H1 (cell line): ENCODE data around the gene ERICH2. TPM values are rescaled to one million over a fixed set of nuclear protein-coding genes. Genes with fewer than 3 reads are reported as not detected.

Experiments
- CTCF ChIA-PET: fragments of 300-600 bp; sonication (Branson Sonifier 250); formaldehyde crosslinking; loops from one replicate; lab custom pipeline; 2021; ENCODE audit not compliant: partially characterized antibody; lab: Charles Lee
- POLR2A ChIA-PET: fragments of 300-600 bp; sonication (Branson Sonifier 250); formaldehyde crosslinking; loops from one replicate; lab custom pipeline; 2021; ENCODE audit warnings: inconsistent platforms; ENCODE audit not compliant: partially characterized antibody; lab: Charles Lee
- DNase-seq, 2 experiments: peaks; one replicate each; pipeline versions ENCODE4 v3.0.0 to v3.0.0-alpha.2; 2010 to 2022; ENCODE audit warnings: low spot score in 2 of 2, low read depth in 1 of 2, mixed read lengths in 1 of 2
- FAIRE-seq: peaks from 2 replicates; lab custom pipeline; 2011; peaks lifted over from hg19 to GRCh38; lab: Jason Lieb, UNC
- H2AFZ ChIP-seq: 2 replicates; pipeline ENCODE4 v1.8.1; 2012; ENCODE audit warnings: low read length, inconsistent platforms
- H2AK5ac ChIP-seq: 2 replicates; pipeline ENCODE4 v1.6.1; 2013; ENCODE audit warnings: low read depth, low read length
- H2BK120ac ChIP-seq: replicated peaks from 2 replicates; pipeline ENCODE3; 2013; ENCODE audit warnings: low read depth, low read length, inconsistent platforms
- H2BK12ac ChIP-seq: 2 replicates; pipeline ENCODE4 v1.6.1; 2013; ENCODE audit warnings: low read depth, low read length
- H2BK15ac ChIP-seq: 2 replicates; pipeline ENCODE4 v1.6.1; 2013; ENCODE audit warnings: low read length
- H2BK20ac ChIP-seq: 2 replicates; pipeline ENCODE4 v1.6.1; 2013; ENCODE audit warnings: low read length
- H2BK5ac ChIP-seq: 2 replicates; pipeline ENCODE4 v1.6.1; 2013; ENCODE audit warnings: low read depth, low read length
- H3K14ac ChIP-seq: 2 replicates; pipeline ENCODE4 v1.6.1; 2013; ENCODE audit warnings: inconsistent platforms; ENCODE audit not compliant: insufficient read length
- H3K18ac ChIP-seq: 2 replicates; pipeline ENCODE4 v1.6.1; 2013; ENCODE audit warnings: low read length; ENCODE audit errors: extremely low read depth
- H3K23ac ChIP-seq: 2 replicates; pipeline ENCODE4 v1.6.1; 2013; ENCODE audit warnings: inconsistent platforms; ENCODE audit not compliant: insufficient read length
- H3K23me2 ChIP-seq: 2 replicates; pipeline ENCODE4 v1.6.1; 2013; ENCODE audit warnings: low read depth, low read length
- H3K27ac ChIP-seq: 2 replicates; pipeline ENCODE4 v1.6.1; 2011; ENCODE audit warnings: low read depth, low read length, inconsistent platforms
- H3K27me3 ChIP-seq, 4 experiments: replicated peaks in 1 of 4; 1 replicate in 1 of 4; 2 replicates in 3 of 4; pipeline versions ENCODE4 v1.6.1 to v1.8.1; 2011 to 2013; ENCODE audit warnings: low read length in 3 of 4, mild to moderate bottlenecking in 3 of 4, inconsistent platforms in 2 of 4, mixed read lengths in 2 of 4, moderate library complexity in 1 of 4; ENCODE audit not compliant: control insufficient read depth in 3 of 4, insufficient read depth in 3 of 4; ENCODE audit errors: extremely low read depth in 1 of 4
- H3K36me3 ChIP-seq, 4 experiments: 2 replicates each; pipeline versions ENCODE4 v1.6.1 to v1.8.1; 2011 to 2013; ENCODE audit warnings: mild to moderate bottlenecking in 4 of 4, low read length in 3 of 4, moderate library complexity in 2 of 4, control low read depth in 1 of 4, inconsistent platforms in 1 of 4; ENCODE audit not compliant: insufficient read depth in 4 of 4, control insufficient read depth in 2 of 4
- H3K4ac ChIP-seq: replicated peaks from 2 replicates; pipeline ENCODE3; 2013; ENCODE audit warnings: low read length, low read depth, mixed read lengths, inconsistent platforms; ENCODE audit not compliant: insufficient read length
- H3K4me1 ChIP-seq, 4 experiments: replicated peaks in 1 of 4; 1 replicate in 1 of 4; 2 replicates in 3 of 4; pipeline versions ENCODE4 v1.6.1 to v1.8.1; 2011 to 2013; ENCODE audit warnings: low read length in 3 of 4, inconsistent platforms in 2 of 4, mixed read lengths in 1 of 4; ENCODE audit not compliant: insufficient read depth in 4 of 4, control insufficient read depth in 3 of 4
- H3K4me2 ChIP-seq, 2 experiments: 2 replicates each; pipeline versions ENCODE4 v1.6.1 to v1.8.1; 2011 to 2013; ENCODE audit warnings: low read depth in 2 of 2, low read length in 2 of 2, control low read depth in 1 of 2, inconsistent platforms in 1 of 2, mild to moderate bottlenecking in 1 of 2; ENCODE audit not compliant: insufficient read depth in 1 of 2
- H3K4me3 ChIP-seq, 4 experiments: fragments of 200-600, 300-600 bp in 1 of 4; sonication (generic), shearing (Covaris generic), sonication (Bioruptor Twin) in 1 of 4; 2 replicates each; pipeline versions ENCODE4 v1.5.1 to v1.8.1; 2011 to 2016; ENCODE audit warnings: low read length in 4 of 4, low read depth in 3 of 4, control low read depth in 2 of 4, inconsistent platforms in 2 of 4, mild to moderate bottlenecking in 2 of 4, mixed read lengths in 1 of 4, moderate library complexity in 1 of 4; ENCODE audit not compliant: insufficient read depth in 2 of 4; ENCODE audit errors: extremely low read depth in 1 of 4
- H3K56ac ChIP-seq: replicated peaks from 2 replicates; pipeline ENCODE3; 2013; ENCODE audit warnings: low read depth, mild to moderate bottlenecking, mixed read lengths, low read length, inconsistent platforms; ENCODE audit not compliant: insufficient read length
- H3K79me1 ChIP-seq: 2 replicates; pipeline ENCODE4 v1.6.1; 2013; ENCODE audit warnings: low read depth, low read length, control low read depth
- H3K79me2 ChIP-seq, 2 experiments: 2 replicates each; pipeline versions ENCODE4 v1.6.1 to v1.8.1; 2012 to 2013; ENCODE audit warnings: low read length in 2 of 2, mild to moderate bottlenecking in 2 of 2, inconsistent platforms in 1 of 2; ENCODE audit not compliant: insufficient read depth in 2 of 2, control insufficient read depth in 1 of 2
- H3K9ac ChIP-seq, 4 experiments: replicated peaks in 1 of 4; 1 replicate in 1 of 4; 2 replicates in 3 of 4; pipeline versions ENCODE4 v1.6.1 to v1.8.1; 2011 to 2013; ENCODE audit warnings: low read depth in 3 of 4, low read length in 3 of 4, control low read depth in 2 of 4, mild to moderate bottlenecking in 2 of 4, moderate library complexity in 2 of 4, inconsistent platforms in 1 of 4; ENCODE audit errors: extremely low read depth in 1 of 4
- H3K9me3 ChIP-seq, 2 experiments: 2 replicates each; pipeline versions ENCODE4 v1.6.1 to v1.8.1; 2012 to 2013; ENCODE audit warnings: mild to moderate bottlenecking in 2 of 2, moderate library complexity in 2 of 2, control low read depth in 1 of 2, inconsistent platforms in 1 of 2, low read depth in 1 of 2, low read length in 1 of 2, mixed read lengths in 1 of 2; ENCODE audit not compliant: insufficient read depth in 2 of 2
- H4K20me1 ChIP-seq, 2 experiments: replicated peaks in 1 of 2; 2 replicates each; pipeline versions ENCODE3 to v1.8.1; 2011 to 2013; ENCODE audit warnings: inconsistent platforms in 2 of 2, low read length in 2 of 2, mild to moderate bottlenecking in 1 of 2; ENCODE audit not compliant: insufficient read depth in 2 of 2, control insufficient read depth in 1 of 2
- H4K5ac ChIP-seq: 2 replicates; pipeline ENCODE4 v1.6.1; 2013; ENCODE audit warnings: low read length, low read depth, mixed read lengths, inconsistent platforms; ENCODE audit not compliant: insufficient read length
- H4K8ac ChIP-seq: 2 replicates; pipeline ENCODE4 v1.8.0; 2013; ENCODE audit warnings: mild to moderate bottlenecking, moderate library complexity, low read length, inconsistent platforms; ENCODE audit not compliant: insufficient read depth; ENCODE audit errors: extremely low read depth
- H4K91ac ChIP-seq: replicated peaks from 2 replicates; pipeline ENCODE3; 2013; ENCODE audit warnings: low read length, mixed read lengths, inconsistent platforms; ENCODE audit not compliant: insufficient read length
- BRCA1 ChIP-seq: IDR thresholded peaks from 2 replicates; pipeline ENCODE4 v1.6.1; 2012; ENCODE audit warnings: low read depth, low read length, improper control_type of control experiment
- CBX5 ChIP-seq: fragments of 300-800, 300-1000 bp; sonication (generic); IDR thresholded peaks from 2 replicates; pipeline ENCODE4 v1.7.1; 2016; ENCODE audit warnings: antibody characterized with exemption, low read length, low read depth
- CBX8 ChIP-seq: fragments of 300-800, 300-1000 bp; sonication (generic); IDR thresholded peaks from 2 replicates; pipeline ENCODE4 v1.7.1; 2016; ENCODE audit warnings: low read depth, low read length, borderline replicate concordance
- EGR1 ChIP-seq: IDR thresholded peaks from 2 replicates; pipeline ENCODE4 v1.6.1; 2011; ENCODE audit warnings: low read depth, low read length, borderline replicate concordance
- GTF2F1 ChIP-seq: IDR thresholded peaks from 2 replicates; pipeline ENCODE4 v1.6.1; 2012; ENCODE audit warnings: low read depth, low read length, improper control_type of control experiment, borderline replicate concordance
- KDM1A ChIP-seq: fragments of 200-600, 300-600 bp; sonication (generic); IDR thresholded peaks from 2 replicates; pipeline ENCODE4 v1.7.1; 2016; ENCODE audit warnings: mild to moderate bottlenecking, low read length, borderline replicate concordance
- KDM4A ChIP-seq: IDR thresholded peaks from one replicate; pipeline ENCODE4 v1.7.1; 2012; ENCODE audit warnings: low read depth, mild to moderate bottlenecking, moderate library complexity, low read length, inconsistent platforms; ENCODE audit not compliant: severe bottlenecking
- SAP30 ChIP-seq: fragments of 300-600 bp; sonication (generic); IDR thresholded peaks from 2 replicates; pipeline ENCODE4 v1.7.1; 2012; ENCODE audit warnings: low read length, moderate library complexity, mild to moderate bottlenecking, inconsistent platforms; ENCODE audit not compliant: insufficient read depth, insufficient replicate concordance
- SRF ChIP-seq: IDR thresholded peaks from 2 replicates; pipeline ENCODE4 v1.6.1; 2011; ENCODE audit warnings: mild to moderate bottlenecking, low read depth, low read length, moderate library complexity
- TAF7 ChIP-seq: optimal IDR thresholded peaks from 2 replicates; pipeline ENCODE3; 2011; ENCODE audit warnings: low read depth, mild to moderate bottlenecking, inconsistent platforms, low read length, moderate library complexity, borderline replicate concordance
- TBP ChIP-seq: IDR thresholded peaks from 2 replicates; pipeline ENCODE4 v1.6.1; 2011; ENCODE audit warnings: low read depth, low read length, improper control_type of control experiment
- TCF12 ChIP-seq: IDR thresholded peaks from 2 replicates; pipeline ENCODE4 v1.6.1; 2011; ENCODE audit warnings: low read depth, mild to moderate bottlenecking, low read length
- TEAD4 ChIP-seq: IDR thresholded peaks from 2 replicates; pipeline ENCODE4 v1.6.1; 2012; ENCODE audit warnings: low read depth, low read length, inconsistent platforms, mixed read lengths
- WGBS, 2 experiments: shearing (Covaris generic) in 1 of 2; methylation state at CpG; one replicate each; pipeline versions ENCODE4 v1.1.6 to v1.1.7; 2013 to 2015; ENCODE audit warnings: low lambda C conversion rate in 2 of 2, mixed read lengths in 2 of 2, inconsistent platforms in 1 of 2, low coverage in 1 of 2, missing lambda C conversion rate in 1 of 2; ENCODE audit not compliant: insufficient replicate concordance in 2 of 2, insufficient coverage in 1 of 2, insufficient read length in 1 of 2; ENCODE audit errors: extremely low coverage in 1 of 2, missing lambda C conversion rate in 1 of 2; 5-methylcytosine and 5-hydroxymethylcytosine counted together
- polyA plus RNA-seq, 7 experiments: library from polyadenylated mRNA; depleted of rRNA in 3 of 7; stranded (reverse) in 5 of 7; unstranded in 2 of 7; fragments of >200 nt in 5 of 7; fragments of 200-250 nt in 2 of 7; gene quantifications; 1 replicate in 5 of 7; 2 replicates in 1 of 7; 4 replicates in 1 of 7; pipeline versions ENCODE4 v1.2.1 to v1.2.3, GENCODE V29; 2011 to 2013; ENCODE audit warnings: missing spikeins in 2 of 7, mixed read lengths in 2 of 7
- total RNA-seq: library from RNA; stranded (reverse); fragmentation: NEBNext Ultra II Directional; extraction: Animal tissue kit (Norgen Biotek cat#: 25700); gene quantifications from 2 replicates; pipeline ENCODE4 v1.2.1, GENCODE V29; 2021

Gene ERICH2
- total and polyA plus RNA-seq, 2 of the 8 experiments (the other 6 are each of a cell fraction or from before 2014, with no cell fraction given): 0.20 to 2.1 TPM

DNA sequence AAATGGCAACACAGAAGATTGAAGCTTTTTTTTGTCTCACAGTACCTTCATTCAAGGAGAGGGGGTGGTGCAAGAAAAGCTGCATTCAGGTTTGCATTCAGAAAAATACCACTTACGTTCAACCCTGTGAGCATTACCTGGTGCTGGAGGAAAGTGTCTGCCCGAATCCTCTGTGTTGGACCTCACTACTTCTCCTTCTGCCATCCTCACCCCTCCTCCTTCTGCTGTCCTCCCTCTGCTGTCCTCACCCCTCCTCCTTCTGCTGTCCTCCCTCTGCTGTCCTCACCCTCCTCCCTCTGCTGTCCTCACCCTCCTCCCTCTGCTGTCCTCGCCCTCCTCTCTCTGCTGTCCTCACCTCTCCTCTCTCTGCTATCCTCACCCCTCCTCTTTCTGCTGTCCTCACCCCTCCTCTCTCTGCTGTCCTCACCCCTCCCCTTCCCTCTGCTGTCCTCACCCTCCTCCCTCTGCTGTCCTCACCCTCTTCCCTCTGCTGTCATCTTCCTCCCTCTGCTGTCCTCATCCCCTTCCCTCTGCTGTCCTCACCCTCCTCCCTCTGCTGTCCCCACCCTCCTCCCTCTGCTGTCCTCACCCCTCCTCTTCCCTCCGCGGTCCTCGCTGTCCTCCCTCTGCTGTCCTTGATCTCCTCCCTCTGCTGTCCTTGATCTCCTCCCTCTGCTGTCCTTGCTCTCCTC lies 57.8 kb downstream of the ERICH2 start:
- Histone ChIP-seq H4K5ac (no peak overlapping the region), H3K4ac (no peak overlapping the region), H3K79me2 (no peaks in the 10 kb centered on the region), H3K4me2 (no peak overlapping the region), H2BK15ac (no peak overlapping the region), H3K4me3 (no peak overlapping the region), H3K9ac (no peak overlapping the region), H2AFZ (no peak overlapping the region), H3K56ac (no peak overlapping the region), H2BK20ac (no peak overlapping the region), H4K20me1 (no peaks in the 10 kb centered on the region), H3K79me1 (no peaks in the 10 kb centered on the region), H2BK12ac (no peak overlapping the region; the same call in 1 of the 2 replicates), H3K27me3 (peaks cover 8 to 44% (median 36%) of the 10 kb centered on the region in 4 experiments), H3K4me1 (peaks cover 0 to 7% (median 5%) of the 10 kb centered on the region in 4 experiments; a peak in 5 of 7 replicates), H2BK5ac (no peak overlapping the region), H3K23ac (no peak overlapping the region), H3K18ac (no peak overlapping the region), H3K36me3 (no peaks in the 10 kb centered on the region; a peak in 1 of 8 replicates), H3K27ac (no peak overlapping the region), H2BK120ac (no peak overlapping the region), H2AK5ac (peak overlapping the region; percentile 93; the same call in 1 of the 2 replicates), H4K8ac (no peak overlapping the region), H3K14ac (no peak overlapping the region), H4K91ac (no peak overlapping the region), H3K23me2 (peaks cover 9% of the 10 kb centered on the region; the same call in 1 of the 2 replicates), H3K9me3 (no peaks in the 10 kb centered on the region)
- FAIRE-seq (no peak), DNase-seq (no peak)
- 84% methylated on average over 6 of the region's 6 CpGs; no CpG with 5 or more reads in 1 of the 2 experiments for WGBS, 2 experiments
- ChIA-PET POLR2A (no interaction called here), CTCF (interaction anchor here (1.0 to 1.8 kb wide), 3 partner anchors 17 to 35 kb away, joined by 3 to 5 read pairs (median 4); no protein-coding TSS in a partner anchor)
- TF ChIP-seq KDM1A: no peak
- TF ChIP-seq SAP30: no peak
- no peak for TF ChIP-seq TCF12
- no peak for TF ChIP-seq TBP
- TF ChIP-seq GTF2F1: no peak
- TF ChIP-seq TAF7: no peak
- no peak for TF ChIP-seq SRF
- no peak for TF ChIP-seq EGR1
- no peak for TF ChIP-seq TEAD4
- no peak for TF ChIP-seq KDM4A
- no peak for TF ChIP-seq CBX8
- no peak for TF ChIP-seq BRCA1
- no peak for TF ChIP-seq CBX5
